HG03565 (cell line): ENCODE results near the gene SLITRK5.

ENCODE experiments used
- ATAC-seq: cut with Tn5 transposase; IDR thresholded peaks from one replicate; pipeline ENCODE4 v1.9.1; 2021; ENCODE audit warnings: mild to moderate bottlenecking, moderate library complexity; ENCODE audit not compliant: unreplicated experiment

Gene SLITRK5

DNA sequence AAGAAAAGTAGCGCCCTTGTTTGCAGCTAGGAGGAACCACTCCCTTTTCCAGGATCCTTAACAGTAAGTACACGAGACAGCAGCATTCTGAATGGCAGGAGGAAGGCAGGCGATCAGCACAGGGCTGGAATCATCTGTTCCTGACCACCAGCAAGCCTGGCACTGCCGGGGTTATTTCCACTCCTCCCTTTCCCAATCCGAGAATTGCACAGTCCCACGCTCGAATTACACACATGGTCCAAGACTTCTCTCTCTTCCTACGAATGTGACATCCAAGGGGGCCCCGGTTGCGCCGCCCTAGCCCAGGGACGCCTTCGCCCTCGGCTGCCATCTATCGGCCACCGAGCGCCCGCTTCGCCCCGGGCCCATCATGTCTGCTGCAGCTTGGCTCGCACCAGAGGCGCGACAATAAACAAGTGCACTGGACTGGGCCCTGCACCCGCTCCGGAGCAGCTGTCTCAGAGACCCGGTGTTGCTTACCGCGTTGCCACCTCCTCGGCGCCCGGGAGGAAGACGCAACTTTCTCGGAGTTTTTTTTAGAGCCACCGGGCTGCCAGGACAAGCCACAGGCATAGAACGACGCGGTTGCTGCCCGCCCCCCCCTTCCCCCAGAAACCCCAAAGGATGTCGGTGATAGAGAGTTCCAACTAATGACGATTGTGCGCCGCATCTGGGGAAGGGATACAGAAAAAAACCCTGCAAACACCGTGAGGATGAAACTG is at the start of gene SLITRK5:
Gene SLITRK5, plus strand, starts transcription at position 341 of the 722 bp plus-strand sequence. CDS start 4,018 bp downstream, outside the sequence.
- ATAC-seq, result peak; percentile 96

DNA sequence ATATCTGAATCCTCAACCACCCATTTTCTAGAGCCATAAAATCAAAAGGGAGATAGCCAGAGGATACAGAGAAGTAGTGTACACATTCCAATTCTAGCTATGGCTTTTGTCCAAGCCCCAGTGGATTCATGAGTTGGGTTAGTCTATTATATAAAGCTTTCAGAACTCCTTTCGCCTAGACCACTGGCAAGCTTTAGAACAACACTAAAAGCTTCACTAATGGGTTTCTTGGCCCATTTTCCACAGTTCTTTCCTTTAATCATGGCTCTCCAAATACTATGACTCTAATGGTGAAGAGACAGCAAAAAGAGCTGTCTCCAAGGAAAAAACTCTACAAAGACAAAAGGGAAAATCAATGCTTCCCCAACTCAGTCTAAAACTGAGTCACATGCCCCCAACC is 48.2 kb upstream of the SLITRK5 start:
- ATAC-seq, result no peak

- no peak for ATAC-seq
These were observed 14.9 kb upstream of the SLITRK5 start for GRCh38 chr13:87656306-87656705.

GRCh38 chr13:87661471-87661870 is 9.7 kb upstream of the SLITRK5 start:
- no peak for ATAC-seq

GRCh38 chr13:87666831-87667230 is 4.3 kb upstream of the SLITRK5 start:
- no peak for ATAC-seq

DNA sequence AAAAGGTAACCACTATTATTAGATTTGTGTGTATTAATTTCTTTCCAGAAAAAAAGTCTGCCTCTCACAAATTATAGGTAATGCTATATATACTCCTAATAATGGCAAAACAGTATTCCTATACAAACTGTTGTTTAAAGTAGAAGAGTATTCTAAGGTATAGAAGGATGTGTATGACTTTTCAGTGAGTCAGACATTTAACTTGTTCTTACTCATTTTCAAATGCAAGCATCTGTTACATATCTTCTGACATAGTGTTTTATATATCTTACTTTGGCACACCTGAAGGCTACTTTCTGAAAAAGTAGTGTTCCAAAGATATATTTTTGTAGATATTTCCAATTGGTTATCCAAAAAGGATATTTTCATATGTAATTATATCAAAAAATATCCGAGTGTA is 3.5 kb upstream of the SLITRK5 start:
- no peak for ATAC-seq

- ATAC-seq, result peak; percentile 48
These were observed 1.7 kb upstream of the SLITRK5 start for GRCh38 chr13:87669379-87669978.

DNA sequence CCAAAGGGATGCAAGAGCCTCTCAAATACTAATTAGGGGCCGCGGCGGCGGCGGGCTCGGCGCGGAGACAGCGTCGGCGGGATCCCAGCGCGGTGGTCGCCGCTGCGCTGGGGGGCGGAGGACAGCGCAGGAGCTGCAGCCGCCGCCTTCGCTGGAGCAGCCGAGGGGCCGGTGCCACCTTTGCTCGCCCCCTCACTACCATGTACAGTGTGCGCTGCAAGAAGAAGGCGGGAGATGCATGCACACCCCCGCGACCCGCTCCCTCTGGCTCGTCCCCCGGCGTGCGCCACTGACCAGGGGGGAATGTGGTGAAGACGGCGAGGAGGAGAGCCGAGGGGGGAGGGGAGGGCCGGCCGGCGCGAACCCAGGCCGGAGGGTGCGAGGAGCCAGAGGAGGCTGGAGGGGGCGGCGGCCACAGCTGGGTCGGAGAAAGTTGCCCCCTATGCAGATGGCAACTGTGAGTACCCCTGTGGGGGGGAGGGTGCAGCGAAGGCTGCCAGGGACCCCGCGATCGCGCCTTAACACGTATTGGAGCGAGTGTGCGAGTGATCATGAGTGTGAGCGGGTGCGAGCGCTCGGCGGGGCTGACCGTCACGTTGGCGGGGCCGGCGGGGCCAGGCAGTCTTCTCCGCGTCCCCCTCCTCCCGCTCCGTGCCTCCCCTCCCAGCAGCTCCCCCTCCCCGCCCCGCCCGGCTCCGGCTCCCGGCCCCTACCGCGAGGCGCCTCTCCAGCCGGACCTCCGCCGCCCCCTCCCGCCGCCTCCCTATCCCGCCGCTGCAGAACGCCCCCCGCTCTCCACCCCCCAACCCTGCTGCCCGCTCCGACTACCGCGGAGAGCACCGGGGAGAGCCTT is 808 bp downstream of the SLITRK5 start:
- no peak for ATAC-seq

- ATAC-seq, result no peak
These were observed 3.1 kb downstream of the SLITRK5 start for GRCh38 chr13:87674247-87674738.

DNA sequence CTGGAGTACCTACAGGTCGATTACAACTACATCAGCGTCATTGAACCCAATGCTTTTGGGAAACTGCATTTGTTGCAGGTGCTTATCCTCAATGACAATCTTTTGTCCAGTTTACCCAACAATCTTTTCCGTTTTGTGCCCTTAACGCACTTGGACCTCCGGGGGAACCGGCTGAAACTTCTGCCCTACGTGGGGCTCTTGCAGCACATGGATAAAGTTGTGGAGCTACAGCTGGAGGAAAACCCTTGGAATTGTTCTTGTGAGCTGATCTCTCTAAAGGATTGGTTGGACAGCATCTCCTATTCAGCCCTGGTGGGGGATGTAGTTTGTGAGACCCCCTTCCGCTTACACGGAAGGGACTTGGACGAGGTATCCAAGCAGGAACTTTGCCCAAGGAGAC is 4.7 kb downstream of the SLITRK5 start:
- ATAC-seq, result no peak

- ATAC-seq, result no peak
These were observed 5.3 kb downstream of the SLITRK5 start for GRCh38 chr13:87676254-87677042.

DNA sequence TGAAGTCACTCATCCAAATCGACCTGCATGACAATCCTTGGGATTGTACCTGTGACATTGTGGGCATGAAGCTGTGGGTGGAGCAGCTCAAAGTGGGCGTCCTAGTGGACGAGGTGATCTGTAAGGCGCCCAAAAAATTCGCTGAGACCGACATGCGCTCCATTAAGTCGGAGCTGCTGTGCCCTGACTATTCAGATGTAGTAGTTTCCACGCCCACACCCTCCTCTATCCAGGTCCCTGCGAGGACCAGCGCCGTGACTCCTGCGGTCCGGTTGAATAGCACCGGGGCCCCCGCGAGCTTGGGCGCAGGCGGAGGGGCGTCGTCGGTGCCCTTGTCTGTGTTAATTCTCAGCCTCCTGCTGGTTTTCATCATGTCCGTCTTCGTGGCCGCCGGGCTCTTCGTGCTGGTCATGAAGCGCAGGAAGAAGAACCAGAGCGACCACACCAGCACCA is 5.9 kb downstream of the SLITRK5 start:
- no peak for ATAC-seq

GRCh38 chr13:87677496-87678371 is 6.6 kb downstream of the SLITRK5 start:
- no peak for ATAC-seq

DNA sequence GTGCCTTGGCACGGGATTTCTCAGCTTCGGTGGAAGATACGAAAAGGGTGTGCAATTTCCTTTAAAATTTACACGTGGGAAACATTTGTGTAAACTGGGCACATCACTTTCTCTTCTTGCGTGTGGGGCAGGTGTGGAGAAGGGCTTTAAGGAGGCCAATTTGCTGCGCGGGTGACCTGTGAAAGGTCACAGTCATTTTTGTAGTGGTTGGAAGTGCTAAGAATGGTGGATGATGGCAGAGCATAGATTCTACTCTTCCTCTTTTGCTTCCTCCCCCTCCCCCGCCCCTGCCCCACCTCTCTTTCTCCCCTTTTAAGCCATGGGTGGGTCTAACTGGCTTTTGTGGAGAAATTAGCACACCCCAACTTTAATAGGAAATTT is 7.2 kb downstream of the SLITRK5 start:
- no peak for ATAC-seq

DNA sequence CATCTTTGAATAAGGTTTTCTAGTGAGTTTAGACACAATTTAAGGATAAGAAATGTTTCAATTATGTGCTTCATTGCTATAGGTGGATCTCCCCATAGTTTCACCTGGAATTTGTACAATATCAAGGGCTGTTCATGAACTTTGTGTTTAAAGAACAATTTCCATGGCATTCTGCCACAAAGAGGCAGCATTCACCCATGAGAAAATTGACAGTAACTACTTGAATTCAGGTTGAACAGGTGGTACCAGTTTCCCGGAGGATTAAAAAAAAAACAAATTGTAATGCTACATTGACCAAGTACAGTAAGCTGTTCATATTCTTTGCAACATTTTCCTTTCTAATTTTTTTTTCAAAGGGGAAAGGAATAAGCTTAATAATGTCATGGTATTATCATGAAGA is 9.1 kb downstream of the SLITRK5 start:
- ATAC-seq, result no peak

GRCh38 chr13:87684850-87685742 is 13.9 kb downstream of the SLITRK5 start:
- no peak for ATAC-seq

- no peak for ATAC-seq
These were observed 25.3 kb downstream of the SLITRK5 start for GRCh38 chr13:87696458-87696857.

GRCh38 chr13:87698268-87698667 is 27.1 kb downstream of the SLITRK5 start:
- ATAC-seq, result no peak

DNA sequence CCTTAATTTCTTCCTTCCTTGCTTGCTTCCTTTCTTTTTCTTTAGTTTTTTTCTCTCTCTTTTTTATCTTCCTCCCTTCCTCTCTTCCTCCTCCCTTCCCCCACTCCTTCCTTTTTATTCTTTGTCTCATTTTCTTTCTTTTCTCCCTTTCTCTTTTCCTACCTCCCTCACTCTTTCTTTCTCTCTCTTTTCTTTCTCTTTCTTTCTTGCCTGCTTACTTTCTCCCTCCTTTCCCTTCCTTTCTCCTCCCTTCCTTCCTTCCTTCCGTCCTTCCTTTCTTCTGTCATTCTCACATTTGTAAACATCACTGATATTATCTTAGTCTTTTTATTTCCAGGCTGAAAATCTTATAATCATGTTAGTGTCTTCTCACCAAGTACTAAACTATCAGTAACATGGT is 38.8 kb downstream of the SLITRK5 start:
- no peak for ATAC-seq
